Measurements from ENCODE around the gene PTPRE.
A peak's percentile ranks its signal among the peaks of the same experiment; 100 is the strongest.

PTPRE gene

DNA sequence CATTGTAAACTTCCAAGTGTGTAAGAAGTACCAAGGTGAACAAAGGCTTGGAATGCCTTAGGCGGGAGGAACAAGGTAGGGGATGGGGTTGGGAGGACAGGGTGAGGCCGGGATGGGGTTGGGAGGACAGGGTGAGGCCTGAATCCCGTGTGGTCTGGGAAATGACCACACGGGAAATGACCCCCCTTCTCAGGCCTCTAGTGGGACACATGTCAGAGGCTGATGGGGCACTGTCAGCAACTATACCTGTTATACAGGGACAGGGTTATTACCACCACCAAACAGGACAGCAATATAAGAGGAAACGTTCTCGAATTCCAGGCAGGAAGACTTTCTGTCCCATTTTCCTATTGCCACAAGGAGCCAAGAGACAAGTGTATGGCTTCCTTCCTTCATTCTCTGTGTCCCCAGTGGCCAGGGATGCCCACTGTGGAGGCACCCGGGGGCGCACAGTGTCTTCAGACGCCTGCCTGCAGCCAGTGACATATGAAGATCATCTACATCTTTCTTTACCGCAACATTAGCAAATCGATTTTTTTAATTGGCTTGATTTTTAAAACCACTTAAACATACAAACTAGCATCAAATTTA is 218.0 kb downstream of the PTPRE start:
- DNase-seq (ENCODE audit: low read depth, low spot score), result no peak

DNA sequence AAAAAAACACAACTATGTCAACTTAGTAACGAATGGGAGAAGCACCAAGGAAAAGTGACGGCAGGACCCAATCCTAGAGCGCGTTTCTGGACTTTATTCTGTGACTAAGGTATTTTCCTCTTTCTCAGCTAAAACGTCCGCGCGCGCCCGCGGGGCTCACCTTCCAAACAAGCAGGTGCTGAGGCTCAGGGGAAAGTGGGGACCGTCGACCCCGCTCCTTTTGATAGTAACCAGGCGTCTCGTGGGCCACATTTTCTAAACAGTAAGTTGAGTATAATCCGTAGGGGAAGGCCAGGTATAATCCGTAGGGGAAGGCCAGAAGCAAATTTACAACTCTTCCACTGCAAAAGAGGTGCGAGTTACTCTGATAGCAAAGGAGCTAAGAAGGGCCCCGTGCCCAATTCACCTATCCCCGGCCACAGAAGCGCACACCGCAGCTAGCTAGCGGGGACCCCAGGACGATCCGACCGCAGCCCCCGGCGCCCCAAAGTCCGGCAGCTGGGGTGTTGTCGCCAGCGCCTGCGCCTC is 218.6 kb downstream of the PTPRE start:
- no peak for DNase-seq (ENCODE audit: low read depth, low spot score)

DNA sequence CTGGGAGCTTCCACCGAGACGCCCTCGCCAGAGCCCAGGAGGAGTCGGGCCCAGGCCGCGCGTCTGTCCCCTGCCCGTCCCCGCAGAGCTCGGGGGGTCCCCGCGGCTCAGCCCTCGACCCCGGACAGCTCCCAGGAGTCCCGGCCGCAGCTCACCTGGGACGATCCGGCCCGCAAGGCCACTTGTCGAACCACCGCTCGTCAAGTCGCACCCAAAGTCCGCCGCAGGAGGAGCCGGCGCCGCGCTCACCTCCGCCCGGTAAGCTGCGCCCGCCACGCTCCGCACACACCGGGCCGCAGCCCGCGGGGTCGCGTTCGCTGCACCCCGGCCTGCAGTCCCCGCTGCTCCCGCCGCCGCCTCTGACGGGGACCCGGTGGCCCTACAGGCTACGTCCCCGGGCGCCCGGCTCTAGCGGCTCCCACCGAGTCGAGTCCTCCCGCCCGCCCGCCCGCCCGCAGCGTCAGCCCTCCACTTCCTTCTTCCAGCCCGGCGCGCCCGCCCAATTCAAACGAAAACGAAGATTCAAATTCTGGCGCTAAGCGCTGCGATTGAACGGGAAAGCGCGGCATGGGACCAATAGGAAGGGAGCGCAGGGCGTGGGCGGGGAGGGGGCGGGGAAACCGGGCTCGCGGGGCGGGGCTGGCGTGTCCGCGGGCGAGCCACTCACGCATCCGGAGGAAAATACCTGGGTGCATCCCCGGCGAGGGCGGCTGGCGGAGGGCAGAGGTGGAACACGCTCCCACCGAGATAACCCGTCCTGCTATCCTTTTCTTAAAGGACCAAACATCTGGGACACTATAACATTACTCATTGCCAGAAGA is 219.3 kb downstream of the PTPRE start, which contains the start of gene MKI67:
Gene MKI67, minus strand, starts transcription at position 480 of the 821 bp plus-strand sequence. CDS start 756 bp downstream, outside the sequence.
- peak; percentile 72 for DNase-seq (ENCODE audit: low read depth, low spot score)

DNA sequence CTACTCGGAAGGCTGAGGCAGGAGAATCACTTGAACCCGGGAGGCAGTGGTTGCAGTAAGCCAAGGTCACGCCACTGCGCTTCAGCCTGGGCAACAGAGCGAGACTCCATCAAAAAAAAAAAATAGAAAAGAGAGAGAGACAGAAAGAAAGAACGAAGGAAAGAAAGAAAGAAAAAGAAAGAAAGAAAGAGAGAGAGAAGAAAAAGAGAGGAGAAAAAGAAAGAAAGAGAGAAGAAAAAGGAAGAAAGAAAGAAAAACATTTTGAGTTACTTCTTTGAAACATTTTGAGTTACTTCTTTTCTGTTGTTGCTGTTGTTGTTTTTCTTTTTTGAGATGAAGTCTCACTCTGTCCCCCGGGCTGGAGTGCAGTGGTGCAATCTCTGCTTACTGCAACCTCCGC is 221.7 kb downstream of the PTPRE start:
- DNase-seq (ENCODE audit: low read depth, low spot score), result no peak

DNA sequence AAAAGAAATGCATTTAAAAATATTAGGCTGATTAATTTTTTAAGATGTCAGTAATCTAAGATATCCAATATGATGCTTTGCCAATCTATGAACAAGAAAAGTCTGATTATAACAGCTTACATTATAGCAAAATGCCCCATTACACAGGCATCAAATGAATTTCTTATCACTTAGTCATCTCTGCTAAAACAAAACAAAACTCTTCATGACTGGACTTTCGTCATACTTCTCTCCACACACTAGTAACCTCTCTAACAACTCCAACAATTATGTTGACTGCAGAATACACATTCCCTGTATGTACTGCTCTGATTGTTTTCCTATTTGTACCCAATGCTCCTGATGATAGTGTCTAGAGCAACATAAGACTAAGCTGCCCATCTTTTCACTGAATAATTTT is 223.1 kb downstream of the PTPRE start:
- DNase-seq (ENCODE audit: low read depth, low spot score), result no peak

Measured in smooth muscle cell of the brain vasculature (primary cell).